BLaER1 (cell line): Measurements from ENCODE around the gene THBS2.

Experiments
- H3K27ac ChIP-seq: shearing (Covaris generic); formaldehyde crosslinking; 2 replicates; pipeline ENCODE4 v1.8.1; 2022
- H3K27me3 ChIP-seq: shearing (Covaris generic); formaldehyde crosslinking; 2 replicates; pipeline ENCODE4 v1.8.1; 2022
- H3K36me3 ChIP-seq: shearing (Covaris generic); formaldehyde crosslinking; 2 replicates; pipeline ENCODE4 v1.8.1; 2022
- H3K4me1 ChIP-seq: shearing (Covaris generic); formaldehyde crosslinking; 2 replicates; pipeline ENCODE4 v1.8.1; 2022
- H3K4me2 ChIP-seq: shearing (Covaris generic); formaldehyde crosslinking; 2 replicates; pipeline ENCODE4 v1.8.1; 2022
- H3K4me3 ChIP-seq: shearing (Covaris generic); formaldehyde crosslinking; 2 replicates; pipeline ENCODE4 v1.8.1; 2022
- H3K9ac ChIP-seq: shearing (Covaris generic); formaldehyde crosslinking; 2 replicates; pipeline ENCODE4 v1.8.1; 2022
- H3K9me3 ChIP-seq: shearing (Covaris generic); formaldehyde crosslinking; 2 replicates; pipeline ENCODE4 v1.8.1; 2022
- H4K20me1 ChIP-seq: shearing (Covaris generic); formaldehyde crosslinking; 2 replicates; pipeline ENCODE4 v1.8.1; 2022
- Cebpa-rat ChIP-seq: shearing (Covaris generic); IDR thresholded peaks from 2 replicates; pipeline ENCODE4 v1.8.1; 2022

THBS2 gene

DNA sequence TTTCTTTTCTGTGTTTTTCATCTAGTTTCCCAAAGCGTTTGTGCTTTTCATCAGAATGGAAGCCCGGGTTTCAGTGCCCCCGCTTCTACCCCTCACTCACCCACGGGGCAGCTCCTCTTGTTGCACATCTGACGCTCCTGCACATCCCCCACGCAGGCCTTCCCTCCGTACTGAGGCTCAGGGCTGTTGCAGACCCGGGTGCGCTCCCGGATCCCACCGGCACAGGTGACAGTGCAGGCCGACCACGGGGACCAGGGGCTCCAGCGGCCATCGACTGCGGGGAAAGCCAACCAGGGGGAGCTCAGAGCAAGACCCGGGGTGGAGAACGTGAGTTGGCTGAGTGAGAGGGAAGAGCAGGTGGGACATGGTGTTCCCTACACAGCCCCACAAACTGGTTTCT is 19.0 kb downstream of the THBS2 start:
- Histone ChIP-seq H3K27me3 (no peaks in the 10 kb centered on the region), H4K20me1 (no peaks in the 10 kb centered on the region), H3K9me3 (peaks cover 30% of the 10 kb centered on the region), H3K27ac (no peak overlapping the region), H3K4me1 (no peaks in the 10 kb centered on the region), H3K4me3 (no peak overlapping the region), H3K4me2 (no peak overlapping the region), H3K9ac (no peak overlapping the region), H3K36me3 (no peaks in the 10 kb centered on the region)
- TF ChIP-seq Cebpa-rat = no peak

DNA sequence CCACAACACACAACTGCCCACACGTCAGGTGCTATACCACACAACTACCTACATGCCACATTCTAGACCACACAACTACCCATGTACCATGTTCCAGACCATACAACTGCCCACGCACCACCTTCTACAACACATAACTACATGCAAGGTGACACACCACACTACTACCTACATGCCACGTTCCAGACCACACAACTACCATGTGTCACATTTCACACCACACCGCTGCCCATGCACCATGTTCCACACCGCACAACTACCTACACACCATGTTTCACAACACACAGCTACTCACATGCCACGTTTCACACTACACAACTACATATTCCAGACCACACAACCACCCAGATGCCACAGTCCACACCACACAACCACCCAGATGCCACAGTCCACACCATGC is 19.8 kb downstream of the THBS2 start:
- peaks cover 30% of the 10 kb centered on the region for H3K9me3 ChIP-seq
- TF ChIP-seq Cebpa-rat = no peak

DNA sequence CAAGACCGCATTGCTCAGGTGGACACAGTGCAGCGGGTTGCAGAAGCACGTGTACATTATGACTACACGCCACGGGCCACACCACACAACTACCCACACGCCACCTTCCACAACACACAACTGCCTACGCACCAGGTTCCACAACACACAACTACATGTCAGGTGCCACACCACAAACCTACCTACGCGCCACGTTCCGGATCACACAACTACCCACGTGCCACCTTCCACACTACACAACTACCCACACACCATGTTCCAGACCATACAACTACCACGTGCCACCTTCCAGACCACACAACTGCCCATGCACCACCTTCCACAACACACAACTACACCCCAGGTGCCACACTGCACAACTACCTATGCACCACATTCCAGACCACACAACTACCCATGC is 20.5 kb downstream of the THBS2 start:
- Histone ChIP-seq H3K9ac (no peak overlapping the region), H3K36me3 (no peaks in the 10 kb centered on the region)
- no peak for TF ChIP-seq Cebpa-rat

More for the DNA sequence above, 19.8 kb downstream of the THBS2 start:
- Histone ChIP-seq H3K36me3 (no peaks in the 10 kb centered on the region), H3K9ac (no peak overlapping the region), H3K27me3 (no peaks in the 10 kb centered on the region), H3K4me2 (no peak overlapping the region), H3K4me1 (no peaks in the 10 kb centered on the region), H4K20me1 (no peaks in the 10 kb centered on the region), H3K4me3 (no peak overlapping the region), H3K27ac (no peak overlapping the region)

DNA sequence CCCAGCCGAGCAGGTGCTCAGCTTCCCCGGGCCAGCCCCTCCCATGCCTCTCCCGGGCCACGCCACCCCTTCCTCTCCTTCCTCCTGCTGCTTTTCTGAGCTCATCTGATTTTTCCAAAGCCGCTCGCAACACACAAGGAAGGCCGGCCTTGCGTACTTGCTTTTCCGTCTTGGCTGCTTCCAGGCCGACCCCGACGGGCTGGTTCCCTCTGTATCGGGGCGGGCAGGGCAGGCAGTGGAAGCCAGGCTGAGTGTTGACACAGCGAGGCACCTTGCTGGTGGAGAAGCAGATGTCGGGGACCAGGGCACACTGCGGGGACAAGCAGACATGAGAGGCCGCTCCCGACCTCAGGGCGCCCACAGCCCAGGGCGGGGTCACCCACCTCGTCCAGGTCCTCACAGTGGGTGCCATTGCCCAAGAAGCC is 21.1 kb downstream of the THBS2 start:
- Histone ChIP-seq H3K9ac (no peak overlapping the region), H3K36me3 (no peaks in the 10 kb centered on the region), H3K4me1 (no peaks in the 10 kb centered on the region), H3K4me2 (no peak overlapping the region), H3K27ac (no peak overlapping the region), H3K27me3 (no peaks in the 10 kb centered on the region), H4K20me1 (no peaks in the 10 kb centered on the region), H3K9me3 (peaks cover 30% of the 10 kb centered on the region), H3K4me3 (no peak overlapping the region)
- no peak for TF ChIP-seq Cebpa-rat

More for the DNA sequence above, 20.5 kb downstream of the THBS2 start:
- Histone ChIP-seq H3K4me2 (no peak overlapping the region), H3K27me3 (no peaks in the 10 kb centered on the region), H3K9me3 (peaks cover 30% of the 10 kb centered on the region), H3K4me3 (no peak overlapping the region), H3K27ac (no peak overlapping the region), H4K20me1 (no peaks in the 10 kb centered on the region), H3K4me1 (no peaks in the 10 kb centered on the region)

DNA sequence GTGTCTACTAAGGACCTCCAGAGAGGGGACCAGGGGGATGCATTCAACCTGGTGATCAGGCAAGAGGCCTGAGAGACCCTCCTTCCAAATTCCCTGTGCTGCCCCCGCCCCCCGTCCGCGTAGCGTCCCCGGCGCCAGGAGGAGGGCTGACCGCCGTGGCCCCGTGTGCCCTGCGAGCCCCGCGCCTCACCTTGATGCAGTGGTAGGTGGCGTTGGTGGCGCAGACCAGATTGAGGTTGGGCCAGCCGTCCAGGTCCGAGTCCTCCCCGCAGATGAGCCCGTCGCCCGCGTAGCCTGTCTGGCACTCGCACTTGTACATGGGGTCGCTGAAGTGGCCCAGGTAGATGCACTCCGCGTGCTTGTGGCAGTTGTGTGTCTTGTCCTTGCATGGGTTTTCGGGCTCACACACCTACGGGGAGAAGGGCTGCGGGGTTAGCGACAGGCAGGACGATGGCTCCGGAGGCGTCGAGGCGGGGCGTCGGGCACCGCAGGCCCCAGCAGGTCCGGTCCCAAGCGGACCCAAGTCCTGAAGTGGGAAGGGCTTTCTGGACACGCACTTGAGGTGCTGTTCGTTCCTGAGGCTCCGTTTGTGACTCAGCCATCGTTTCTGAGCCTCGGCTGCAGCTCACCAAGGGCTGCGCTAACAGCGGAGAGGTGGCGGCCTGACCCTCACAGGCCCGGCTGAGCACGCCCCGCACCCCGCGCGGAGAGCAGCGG is 21.7 kb downstream of the THBS2 start:
- Histone ChIP-seq H3K27ac (no peak overlapping the region), H3K36me3 (no peaks in the 10 kb centered on the region), H3K27me3 (no peaks in the 10 kb centered on the region), H3K9me3 (peaks cover 30% of the 10 kb centered on the region), H3K4me2 (no peak overlapping the region), H3K9ac (no peak overlapping the region), H4K20me1 (no peaks in the 10 kb centered on the region), H3K4me1 (no peaks in the 10 kb centered on the region), H3K4me3 (no peak overlapping the region)
- TF ChIP-seq Cebpa-rat = no peak

DNA sequence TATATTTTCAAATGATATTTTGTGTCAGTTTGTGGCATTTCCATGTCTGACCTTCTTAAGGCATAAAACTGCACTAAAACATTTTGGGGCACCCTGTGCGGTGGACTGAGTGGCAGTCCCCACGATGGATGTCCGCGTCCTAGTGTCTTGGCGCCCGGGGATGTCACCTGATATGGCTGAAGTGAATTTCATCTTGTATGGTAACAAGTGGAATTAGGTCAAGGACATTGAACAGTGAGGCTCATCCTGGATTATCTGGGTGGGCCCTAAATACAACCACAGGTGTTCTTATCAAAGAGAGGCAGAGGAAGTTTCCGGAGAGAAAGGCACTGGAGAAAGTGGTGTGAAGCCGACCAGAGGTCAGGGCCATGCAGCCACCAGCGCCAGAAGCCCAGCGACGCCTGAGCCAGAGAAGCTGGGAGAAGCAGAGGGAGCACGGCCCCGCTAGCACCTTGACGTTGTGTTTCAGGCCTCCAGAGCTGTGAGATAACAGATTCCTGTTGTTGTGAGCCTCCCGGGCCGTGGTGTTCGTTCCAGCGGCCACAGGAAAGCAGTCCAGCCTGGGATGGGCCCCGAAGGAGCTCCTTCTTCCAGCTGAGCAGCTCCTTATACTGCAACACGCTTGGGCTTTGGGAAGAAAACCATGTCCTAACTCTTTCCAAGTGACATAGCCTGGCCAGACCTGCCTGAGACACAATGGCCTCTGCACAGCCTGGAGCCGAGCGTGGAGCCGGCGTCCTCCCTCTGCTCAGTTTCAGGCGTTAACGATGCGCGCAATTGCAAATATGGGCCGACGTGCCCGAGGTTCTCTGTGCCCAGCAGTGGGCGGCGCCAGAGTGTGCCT is 22.5 kb downstream of the THBS2 start:
- no peaks in the 10 kb centered on the region for H4K20me1 ChIP-seq

DNA sequence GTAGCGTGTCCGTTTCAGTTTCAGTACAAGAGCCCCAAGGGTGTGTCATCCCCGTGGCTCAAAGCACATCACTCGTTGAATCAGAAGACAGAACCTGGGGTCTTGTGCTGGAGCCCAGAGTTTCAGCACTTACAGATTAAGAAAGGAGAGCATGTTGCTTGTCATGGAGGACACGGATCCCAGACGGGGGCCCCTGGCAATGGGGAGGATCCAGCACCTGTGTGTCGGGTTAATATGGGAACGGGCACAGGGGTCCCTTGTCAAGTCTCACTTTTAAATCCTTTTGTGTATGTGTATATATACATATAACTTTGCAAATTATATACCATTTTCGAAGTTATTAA is 23.4 kb downstream of the THBS2 start:
- Histone ChIP-seq H3K4me1 (no peaks in the 10 kb centered on the region), H3K4me2 (no peak overlapping the region), H3K27ac (no peak overlapping the region), H4K20me1 (no peaks in the 10 kb centered on the region), H3K9ac (no peak overlapping the region), H3K9me3 (peaks cover 30% of the 10 kb centered on the region), H3K27me3 (no peaks in the 10 kb centered on the region), H3K36me3 (no peaks in the 10 kb centered on the region), H3K4me3 (no peak overlapping the region)
- TF ChIP-seq Cebpa-rat = no peak

More for the DNA sequence above, 22.5 kb downstream of the THBS2 start:
- no peak overlapping the region for H3K4me3 ChIP-seq
- no peak overlapping the region for H3K9ac ChIP-seq
- H3K27ac ChIP-seq = no peak overlapping the region
- peaks cover 30% of the 10 kb centered on the region for H3K9me3 ChIP-seq
- TF ChIP-seq Cebpa-rat = no peak
- H3K4me2 ChIP-seq = no peak overlapping the region
- H3K4me1 ChIP-seq = no peaks in the 10 kb centered on the region
- H3K27me3 ChIP-seq = no peaks in the 10 kb centered on the region
- no peaks in the 10 kb centered on the region for H3K36me3 ChIP-seq

DNA sequence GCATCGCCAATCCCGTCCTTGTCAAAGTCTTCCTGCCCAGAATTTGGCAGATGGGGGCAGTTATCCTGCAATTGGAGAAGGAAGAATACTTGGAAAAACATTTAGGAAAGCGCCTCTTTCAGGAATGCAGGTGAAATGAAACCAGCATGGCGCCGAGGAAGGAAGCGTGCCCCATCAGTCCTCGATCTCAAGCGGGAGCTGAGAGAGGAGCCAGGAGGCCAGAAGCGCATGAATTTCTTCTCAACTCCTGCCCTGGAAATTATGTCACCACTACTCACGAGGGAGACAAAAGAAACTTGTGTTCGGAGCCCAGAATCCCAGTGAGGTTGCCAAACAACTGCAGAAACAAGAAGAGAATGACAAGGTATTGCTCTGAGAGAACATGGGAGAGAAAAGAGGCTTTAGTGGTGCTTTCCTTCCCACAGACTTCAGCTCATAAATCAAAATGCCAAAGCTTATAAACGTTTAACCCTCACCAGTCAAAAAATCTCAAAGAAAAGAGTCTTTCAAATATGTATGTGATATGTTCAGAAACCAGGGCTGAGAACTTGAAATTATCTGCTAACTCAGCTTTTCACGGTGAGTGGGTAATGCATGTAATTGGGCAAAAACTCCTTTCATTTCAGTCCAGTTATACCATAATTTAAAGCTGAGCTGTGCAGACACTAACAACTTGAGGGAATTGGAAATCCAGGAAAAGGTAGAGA is 23.9 kb downstream of the THBS2 start:
- no peak overlapping the region for H3K4me3 ChIP-seq
- H3K27me3 ChIP-seq = no peaks in the 10 kb centered on the region
- no peak overlapping the region for H3K4me2 ChIP-seq
- no peaks in the 10 kb centered on the region for H4K20me1 ChIP-seq
- H3K9ac ChIP-seq = no peak overlapping the region
- TF ChIP-seq Cebpa-rat = no peak
- peaks cover 28% of the 10 kb centered on the region for H3K9me3 ChIP-seq
- no peaks in the 10 kb centered on the region for H3K4me1 ChIP-seq
- no peaks in the 10 kb centered on the region for H3K36me3 ChIP-seq
- no peak overlapping the region for H3K27ac ChIP-seq

DNA sequence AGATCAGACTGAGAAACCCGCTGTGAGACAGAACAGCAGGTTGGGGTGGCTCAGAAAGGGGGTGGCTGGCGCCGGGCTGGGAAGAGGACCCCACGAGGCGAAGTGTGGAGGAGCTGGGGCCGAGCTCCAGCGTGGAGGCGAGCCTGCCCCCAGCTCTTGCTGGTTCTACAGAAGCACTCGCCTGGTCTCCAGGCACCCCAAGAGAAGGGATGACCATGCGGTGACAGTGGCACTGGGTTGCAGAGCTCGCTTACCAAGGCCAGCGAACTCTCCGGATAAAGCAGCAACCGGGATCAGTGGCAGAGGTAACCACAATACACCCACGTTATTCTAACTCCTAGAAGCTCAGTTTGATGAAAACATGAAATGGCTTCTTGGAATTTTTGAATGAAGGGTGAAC is 26.5 kb downstream of the THBS2 start:
- H4K20me1 ChIP-seq = no peaks in the 10 kb centered on the region
- no peak for TF ChIP-seq Cebpa-rat
- no peak overlapping the region for H3K9ac ChIP-seq
- no peak overlapping the region for H3K4me2 ChIP-seq
- no peak overlapping the region for H3K27ac ChIP-seq
- H3K36me3 ChIP-seq = no peaks in the 10 kb centered on the region
- H3K4me3 ChIP-seq = no peak overlapping the region
- peaks cover 16% of the 10 kb centered on the region for H3K9me3 ChIP-seq
- H3K27me3 ChIP-seq = no peaks in the 10 kb centered on the region
- H3K4me1 ChIP-seq = no peaks in the 10 kb centered on the region

DNA sequence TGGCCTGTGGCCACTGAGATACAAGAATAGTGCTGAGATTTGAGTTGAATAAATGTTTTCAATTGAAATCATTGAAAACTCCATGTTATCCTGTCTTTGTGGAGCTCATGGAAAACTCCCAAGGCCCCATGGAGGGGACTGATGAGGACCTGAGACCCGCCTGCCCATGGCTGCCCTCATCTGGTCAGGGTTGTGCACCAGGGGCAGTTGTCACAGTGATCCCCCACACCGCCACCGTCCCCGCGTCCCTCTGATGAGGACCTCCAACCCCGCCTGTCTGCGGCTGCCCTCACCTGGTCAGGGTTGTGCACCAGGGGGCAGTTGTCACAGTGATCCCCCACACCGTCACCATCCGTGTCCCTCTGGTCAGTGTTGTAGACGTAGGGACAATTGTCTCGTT is 27.8 kb downstream of the THBS2 start:
- Histone ChIP-seq H3K4me2 (no peak overlapping the region), H3K9ac (no peak overlapping the region), H3K9me3 (peaks cover 23% of the 10 kb centered on the region), H3K27me3 (no peaks in the 10 kb centered on the region), H3K4me3 (no peak overlapping the region), H4K20me1 (no peaks in the 10 kb centered on the region), H3K27ac (no peak overlapping the region), H3K36me3 (no peaks in the 10 kb centered on the region), H3K4me1 (no peaks in the 10 kb centered on the region)
- no peak for TF ChIP-seq Cebpa-rat
